HG02678 (cell line): ENCODE data around the gene ZNF682.
"Not testable (repeated sequence)": the region's sequence is repeated elsewhere in the genome, so short reads cannot be mapped to it uniquely, and the experiment has no call there.

Experiments used
- ATAC-seq: cut with Tn5 transposase; IDR thresholded peaks from one replicate; pipeline ENCODE4 v1.9.1; 2021; ENCODE audit warnings: mild to moderate bottlenecking, moderate library complexity; ENCODE audit not compliant: unreplicated experiment

ZNF682 gene

DNA sequence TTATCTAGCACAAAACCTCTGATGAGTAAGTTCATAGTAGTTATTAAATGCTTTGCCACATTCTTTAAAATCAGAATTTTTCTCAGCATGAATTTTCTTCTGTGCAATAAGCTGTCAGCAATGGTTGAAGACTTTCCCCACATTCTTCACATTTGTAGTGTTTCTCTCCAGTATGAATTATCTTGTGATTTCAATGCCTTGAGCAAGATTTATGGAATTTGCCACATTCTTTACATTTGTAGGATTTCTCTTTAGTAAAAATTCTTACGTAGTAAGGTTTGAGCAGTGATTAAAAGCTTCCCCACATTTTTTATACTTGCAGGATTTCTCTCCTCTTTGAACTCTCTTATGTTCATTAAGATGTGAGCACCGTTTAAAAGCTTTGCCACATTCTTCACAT lies 33.6 kb downstream of the ZNF682 start:
- ATAC-seq, result no peak

- no peak for ATAC-seq
Observed at GRCh38 chr19:19997656-19998268, 41.5 kb downstream of the ZNF682 start.

DNA sequence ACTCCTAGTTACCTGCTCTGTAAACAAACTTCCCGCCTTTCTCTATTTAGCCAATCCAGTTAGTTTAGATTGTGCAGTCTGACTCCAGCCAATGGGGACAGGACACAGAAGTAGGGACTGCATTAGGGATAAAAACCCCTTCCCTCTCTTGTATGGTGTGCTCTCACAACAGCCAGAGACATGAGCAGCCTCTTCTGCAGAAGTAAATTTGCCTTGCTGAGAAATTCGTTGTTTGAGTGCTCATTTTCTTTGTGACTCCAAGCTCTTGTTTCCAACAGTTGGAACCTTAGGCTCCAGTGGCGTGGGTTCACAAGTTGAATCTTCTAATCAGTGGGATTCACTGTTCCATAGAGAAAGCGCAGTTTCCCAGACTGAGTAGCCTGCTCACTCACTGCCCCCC lies 72.4 kb downstream of the ZNF682 start:
- ATAC-seq, result no peak

GRCh38 chr19:19966126-19966525 lies 73.2 kb downstream of the ZNF682 start:
- ATAC-seq, result not testable (repeated sequence)

DNA sequence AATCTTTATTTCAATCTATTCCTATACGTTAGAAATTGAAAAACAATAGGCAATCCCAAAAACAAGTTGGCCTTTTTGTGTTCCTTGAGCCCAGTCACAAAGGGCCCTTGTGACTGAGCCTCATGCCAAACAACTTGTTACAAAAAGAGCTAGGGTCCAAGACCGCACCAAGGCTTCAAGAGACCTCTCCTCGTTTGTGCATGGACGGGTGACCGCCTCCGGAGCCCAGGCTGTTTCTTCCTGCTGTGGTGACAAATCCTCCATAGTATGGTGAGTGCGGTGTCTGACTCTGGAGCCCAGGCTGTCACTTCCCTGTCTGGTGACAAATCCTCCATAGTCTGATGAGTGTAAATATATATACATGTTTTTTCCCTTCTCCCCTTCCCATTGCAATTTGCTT lies 74.9 kb downstream of the ZNF682 start:
- ATAC-seq, result no peak

DNA sequence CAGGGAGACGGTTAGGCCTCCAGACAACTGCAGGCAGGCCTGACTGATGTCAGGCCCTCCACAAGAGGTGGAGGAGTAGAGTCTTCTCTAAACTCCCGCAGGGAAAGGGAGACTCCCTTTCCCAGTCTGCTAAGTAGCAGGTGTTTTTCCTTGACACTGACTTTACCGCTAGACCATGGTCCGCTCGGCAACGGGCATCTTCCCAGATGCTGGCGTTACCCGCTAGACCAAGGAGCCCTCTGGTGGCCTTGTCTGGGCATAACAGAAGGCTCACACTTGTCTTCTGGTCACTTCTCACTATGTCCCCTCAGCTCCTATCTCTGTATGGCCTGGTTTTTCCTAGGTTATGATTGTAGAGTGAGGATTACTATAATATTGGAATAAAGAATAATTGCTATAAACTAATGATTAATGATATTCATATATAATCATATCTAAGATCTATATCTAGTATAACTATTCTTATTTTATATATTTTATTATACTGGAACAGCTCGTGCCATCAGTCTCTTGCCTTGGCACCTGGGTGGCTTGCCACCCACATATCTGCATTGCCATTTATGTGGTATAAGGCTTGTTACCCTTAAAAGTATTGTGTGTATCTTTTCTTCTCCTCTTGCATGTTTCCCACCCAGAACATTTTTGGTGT lies 80.0 kb downstream of the ZNF682 start:
- ATAC-seq, result not testable (repeated sequence)

GRCh38 chr19:19957766-19958165 lies 81.5 kb downstream of the ZNF682 start:
- not testable (repeated sequence) for ATAC-seq

DNA sequence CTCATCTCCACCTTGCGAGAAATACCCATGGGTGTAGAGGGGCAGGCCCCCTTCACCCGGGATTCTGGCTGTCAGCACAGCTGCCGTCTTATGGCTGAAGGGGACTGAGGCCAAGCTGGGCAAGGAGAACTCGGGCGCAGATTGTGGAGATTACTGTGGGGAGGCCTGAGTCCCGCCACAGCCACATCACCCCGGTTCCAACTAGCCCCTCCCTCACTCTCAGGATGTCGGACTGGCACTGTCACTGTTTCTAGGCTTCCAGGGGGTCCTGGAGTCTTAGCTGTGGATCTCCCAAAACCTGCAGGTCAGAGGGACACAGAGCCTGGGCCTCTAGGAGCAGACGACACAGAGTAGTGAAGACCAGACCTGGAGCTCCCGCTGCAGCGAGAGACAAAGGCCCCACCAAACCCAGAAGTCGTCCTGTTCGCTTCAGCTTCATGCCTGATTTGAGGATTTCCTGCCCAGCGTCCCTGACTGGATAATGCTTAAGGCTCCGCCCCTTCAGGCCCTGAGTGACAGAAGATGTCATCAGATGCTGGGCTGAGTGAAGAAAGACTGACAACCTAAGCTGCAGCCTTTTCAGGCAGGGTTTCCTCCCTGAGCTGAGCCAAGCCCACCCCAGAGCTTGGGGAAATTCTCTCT lies 82.8 kb downstream of the ZNF682 start:
- no peak for ATAC-seq

DNA sequence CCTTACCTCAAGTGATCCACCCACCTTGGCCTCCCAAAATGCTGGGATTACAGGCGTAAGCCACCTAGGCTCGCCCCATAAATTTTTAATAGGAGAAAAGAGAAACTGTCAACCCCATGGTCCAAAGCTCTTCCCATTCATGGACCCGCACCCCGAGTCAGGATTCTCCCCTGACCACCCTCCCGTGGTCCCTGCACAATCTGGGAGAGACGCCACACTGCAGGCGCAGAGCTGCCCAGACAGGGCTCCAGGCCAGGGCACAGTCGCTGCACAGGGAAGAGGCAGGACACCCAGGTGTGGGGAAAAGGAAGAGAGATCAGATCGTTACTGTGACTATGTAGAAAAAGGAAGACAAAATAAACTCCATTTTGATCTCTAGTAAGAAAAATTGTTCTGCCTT lies 84.1 kb downstream of the ZNF682 start:
- ATAC-seq, result no peak
